Peyer's patch (tissue), 4 donors: Measurements from ENCODE around the gene CACNA2D4. TPM values are rescaled to one million over a fixed set of nuclear protein-coding genes. Genes with fewer than 3 reads are reported as not detected.

Source experiments
- DNase-seq, 3 donors: peaks; one replicate each; pipeline ENCODE4 v3.0.0-alpha.2; 2017 to 2019
- H3K27ac ChIP-seq, 4 donors: fragments of 200-600 bp; sonication (generic); one replicate each; pipeline ENCODE4 v1.5.1; 2016 to 2019
- H3K27me3 ChIP-seq, 2 donors: fragments of 200-600 bp; sonication (generic); one replicate each; pipeline ENCODE4 v1.5.1; 2019
- H3K36me3 ChIP-seq, 3 donors: fragments of 200-600 bp; sonication (generic); one replicate each; pipeline ENCODE4 v1.5.1; 2016 to 2019
- H3K4me1 ChIP-seq, 4 donors: fragments of 200-600 bp; sonication (generic); one replicate each; pipeline ENCODE4 v1.5.1; 2016 to 2019
- H3K4me3 ChIP-seq, 4 donors: fragments of 200-600 bp; sonication (generic); 1 replicate in 3 of 4; 2 replicates in 1 of 4; pipeline ENCODE4 v1.5.1; 2016 to 2019; ENCODE audit warnings: mild to moderate bottlenecking in 1 of 4
- H3K9me3 ChIP-seq, 4 donors: fragments of 200-600 bp; sonication (generic); one replicate each; pipeline ENCODE4 v1.5.1; 2016 to 2019; ENCODE audit warnings: mild to moderate bottlenecking in 1 of 4
- POLR2A ChIP-seq, 2 donors: fragments of 450-650 bp; IDR thresholded peaks; one replicate each; pipeline ENCODE4 v1.5.1; 2017; ENCODE audit warnings: antibody characterized with exemption in 2 of 2, mild to moderate bottlenecking in 2 of 2, moderate library complexity in 2 of 2
- total RNA-seq, 4 donors: library from RNA; depleted of rRNA; stranded (reverse); fragments of >200 nt; gene quantifications; one replicate each; pipeline ENCODE4 v1.1.0, GENCODE V29; 2016
- TF ChIP-seq, protein P1 (sequence below), 6 experiments: fragments of 450-650 bp in 4 of 6; fragments of 200-600 bp in 2 of 6; sonication (generic) in 1 of 6; IDR thresholded peaks; one replicate each; pipeline ENCODE4 v1.5.1; 2017 to 2019; ENCODE audit warnings: antibody characterized with exemption in 6 of 6, mild to moderate bottlenecking in 3 of 6, moderate library complexity in 1 of 6

CACNA2D4 gene
- total RNA-seq, 4 donors from 2014 or later: 9.5 to 19.3 (median 12.3) TPM

GRCh38 chr12:1862973-1863372 is 55.5 kb downstream of the CACNA2D4 start:
- TF ChIP-seq, protein P1, sequence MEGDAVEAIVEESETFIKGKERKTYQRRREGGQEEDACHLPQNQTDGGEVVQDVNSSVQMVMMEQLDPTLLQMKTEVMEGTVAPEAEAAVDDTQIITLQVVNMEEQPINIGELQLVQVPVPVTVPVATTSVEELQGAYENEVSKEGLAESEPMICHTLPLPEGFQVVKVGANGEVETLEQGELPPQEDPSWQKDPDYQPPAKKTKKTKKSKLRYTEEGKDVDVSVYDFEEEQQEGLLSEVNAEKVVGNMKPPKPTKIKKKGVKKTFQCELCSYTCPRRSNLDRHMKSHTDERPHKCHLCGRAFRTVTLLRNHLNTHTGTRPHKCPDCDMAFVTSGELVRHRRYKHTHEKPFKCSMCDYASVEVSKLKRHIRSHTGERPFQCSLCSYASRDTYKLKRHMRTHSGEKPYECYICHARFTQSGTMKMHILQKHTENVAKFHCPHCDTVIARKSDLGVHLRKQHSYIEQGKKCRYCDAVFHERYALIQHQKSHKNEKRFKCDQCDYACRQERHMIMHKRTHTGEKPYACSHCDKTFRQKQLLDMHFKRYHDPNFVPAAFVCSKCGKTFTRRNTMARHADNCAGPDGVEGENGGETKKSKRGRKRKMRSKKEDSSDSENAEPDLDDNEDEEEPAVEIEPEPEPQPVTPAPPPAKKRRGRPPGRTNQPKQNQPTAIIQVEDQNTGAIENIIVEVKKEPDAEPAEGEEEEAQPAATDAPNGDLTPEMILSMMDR (IDR thresholded peaks at IDR 0.05): no peak
- TF ChIP-seq POLR2A (IDR thresholded peaks at IDR 0.05): no peak
- Histone ChIP-seq H3K4me1 (no peaks in the 10 kb centered on the region), H3K9me3 (no peaks in the 10 kb centered on the region), H3K27ac (no peak overlapping the region), H3K27me3 (no peaks in the 10 kb centered on the region), H3K4me3 (no peak overlapping the region), H3K36me3 (no peaks in the 10 kb centered on the region)
- DNase-seq: no peak

- Histone ChIP-seq H3K36me3 (no peaks in the 10 kb centered on the region), H3K27ac (no peak overlapping the region), H3K9me3 (peaks cover 0 to 5% (median 0%) of the 10 kb centered on the region in 4 donors), H3K27me3 (no peaks in the 10 kb centered on the region), H3K4me1 (no peaks in the 10 kb centered on the region), H3K4me3 (no peak overlapping the region)
- TF ChIP-seq POLR2A (IDR thresholded peaks at IDR 0.05): no peak
- TF ChIP-seq, protein P1 (IDR thresholded peaks at IDR 0.05): no peak
- DNase-seq: no peak
Measured at GRCh38 chr12:1859643-1860042, 58.8 kb downstream of the CACNA2D4 start.

- H3K27ac ChIP-seq: no peak overlapping the region
- peak in 1 of 3 donors; percentile 23 for DNase-seq
- no peaks in the 10 kb centered on the region for H3K27me3 ChIP-seq
- no peaks in the 10 kb centered on the region for H3K36me3 ChIP-seq
- no peak for TF ChIP-seq POLR2A (IDR thresholded peaks at IDR 0.05)
- TF ChIP-seq, protein P1 (IDR thresholded peaks at IDR 0.05): no peak
- no peak overlapping the region for H3K4me3 ChIP-seq
- H3K9me3 ChIP-seq: peaks cover 0 to 5% (median 0%) of the 10 kb centered on the region in 4 donors
- no peaks in the 10 kb centered on the region for H3K4me1 ChIP-seq
Measured at GRCh38 chr12:1858456-1858855, 60.0 kb downstream of the CACNA2D4 start.

DNA sequence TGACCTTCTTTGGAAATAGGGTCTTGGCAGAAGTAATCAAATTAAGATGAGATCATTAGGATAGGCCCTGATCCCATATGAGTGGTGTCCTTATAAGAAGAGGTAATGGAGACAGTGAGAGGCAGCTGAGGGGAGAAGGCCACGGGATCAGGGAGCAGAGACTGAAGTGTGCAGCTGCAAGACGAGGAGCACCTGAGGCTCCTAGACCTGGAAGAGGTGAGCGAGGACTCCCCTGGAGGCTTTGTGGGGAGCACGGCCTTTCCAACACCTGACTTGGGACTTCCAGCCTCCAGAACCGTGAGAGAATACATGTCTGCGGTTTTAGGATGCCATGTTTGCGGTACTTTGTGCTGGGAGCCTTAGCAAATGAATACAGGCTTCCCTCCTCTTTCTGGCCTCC is 60.6 kb downstream of the CACNA2D4 start:
- peak in 1 of 3 donors; percentile 15 for DNase-seq
- H3K27me3 ChIP-seq: no peaks in the 10 kb centered on the region
- peaks cover 0 to 5% (median 0%) of the 10 kb centered on the region in 4 donors for H3K9me3 ChIP-seq
- H3K36me3 ChIP-seq: no peaks in the 10 kb centered on the region
- H3K27ac ChIP-seq: no peak overlapping the region
- no peak overlapping the region for H3K4me3 ChIP-seq
- no peak for TF ChIP-seq POLR2A (IDR thresholded peaks at IDR 0.05)
- TF ChIP-seq, protein P1 (IDR thresholded peaks at IDR 0.05): no peak
- H3K4me1 ChIP-seq: no peaks in the 10 kb centered on the region

DNA sequence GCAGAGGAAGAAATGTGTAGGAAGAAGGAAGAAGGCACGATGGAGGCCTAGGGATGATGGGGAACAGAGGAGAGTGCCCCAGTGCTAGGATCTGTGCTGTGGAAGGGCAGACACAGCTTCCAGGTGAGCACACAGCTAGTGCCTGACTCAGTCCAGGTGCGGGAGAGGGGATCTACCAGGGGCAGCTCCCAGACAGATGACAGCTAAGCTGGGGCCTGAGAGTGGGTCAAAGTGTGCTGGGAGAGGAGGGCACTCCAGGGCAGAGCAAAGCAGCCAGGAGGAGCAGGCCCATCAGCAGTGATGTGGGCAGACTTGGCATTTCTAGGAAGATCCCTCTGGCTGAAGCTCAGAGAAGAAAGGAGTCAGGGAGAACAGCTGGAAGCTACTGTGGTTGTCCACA is 61.4 kb downstream of the CACNA2D4 start:
- no peak for DNase-seq
- Histone ChIP-seq H3K27ac (no peak overlapping the region), H3K36me3 (no peaks in the 10 kb centered on the region), H3K4me3 (no peak overlapping the region), H3K4me1 (no peaks in the 10 kb centered on the region), H3K9me3 (peaks cover 0 to 5% (median 0%) of the 10 kb centered on the region in 4 donors), H3K27me3 (no peaks in the 10 kb centered on the region)
- no peak for TF ChIP-seq POLR2A (IDR thresholded peaks at IDR 0.05)
- TF ChIP-seq, protein P1 (IDR thresholded peaks at IDR 0.05): no peak

DNA sequence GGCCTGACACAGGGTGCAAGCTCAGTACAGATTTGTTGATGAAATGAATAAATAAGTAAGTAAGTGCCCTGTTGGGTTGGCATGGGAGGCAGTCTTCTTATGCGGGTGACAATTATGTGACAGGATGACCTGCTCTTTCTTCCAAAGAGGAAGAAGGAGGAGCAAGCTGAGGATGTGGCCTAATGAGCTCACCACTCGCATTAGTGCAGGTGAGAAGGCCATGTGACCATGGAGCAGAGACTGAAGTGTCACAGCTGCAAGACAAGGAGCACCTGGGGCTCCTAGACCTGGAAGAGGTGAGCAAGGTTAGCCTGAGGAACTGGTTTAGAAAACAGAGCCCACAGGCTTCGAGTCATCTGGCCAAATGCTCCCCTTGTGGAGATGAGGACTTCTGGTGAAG is 63.2 kb downstream of the CACNA2D4 start:
- TF ChIP-seq, protein P1 (IDR thresholded peaks at IDR 0.05): no peak
- TF ChIP-seq POLR2A (IDR thresholded peaks at IDR 0.05): no peak
- Histone ChIP-seq H3K9me3 (peaks cover 0 to 5% (median 0%) of the 10 kb centered on the region in 4 donors), H3K4me3 (no peak overlapping the region), H3K4me1 (no peaks in the 10 kb centered on the region), H3K36me3 (no peaks in the 10 kb centered on the region), H3K27ac (no peak overlapping the region), H3K27me3 (no peaks in the 10 kb centered on the region)
- DNase-seq: no peak
